Pancreas (tissue), 10 donors: Measurements from ENCODE around the gene ILF3. TPM values are rescaled to one million over a fixed set of nuclear protein-coding genes. Genes with fewer than 3 reads are reported as not detected.

Experiments
- ATAC-seq, 4 donors: fragments of 200-7000 bp; cut with Tn5 transposase; one replicate each; pipeline versions ENCODE4 v1.8.0 to v1.9.1; 2020; ENCODE audit warnings: mild to moderate bottlenecking in 4 of 4, moderate library complexity in 4 of 4
- DNase-seq, 6 donors: peaks; one replicate each; pipeline ENCODE4 v3.0.0-alpha.2; 2020
- FAIRE-seq: peaks from 2 replicates; lab custom pipeline; 2012; peaks lifted over from hg19 to GRCh38; lab: Jason Lieb, UNC
- H3K27ac ChIP-seq, 4 donors: fragments of 200-600 bp; sonication (generic); 1 replicate in 3 of 4; 2 replicates in 1 of 4; pipeline versions ENCODE4 v1.5.0 to v1.8.0; 2020
- H3K27me3 ChIP-seq, 4 donors: fragments of 200-600 bp; one replicate each; pipeline ENCODE4 v1.8.0; 2021
- H3K36me3 ChIP-seq, 3 donors: fragments of 200-600 bp; sonication (generic) in 1 of 3; one replicate each; pipeline versions ENCODE4 v1.5.0 to v1.8.0; 2020 to 2021
- H3K4me1 ChIP-seq, 3 donors: fragments of 200-600 bp; one replicate each; pipeline ENCODE4 v1.8.0; 2021
- H3K4me3 ChIP-seq, 4 donors: fragments of 200-600 bp; sonication (generic) in 2 of 4; one replicate each; pipeline versions ENCODE4 v1.5.0 to v1.8.0; 2020 to 2021
- H3K9me3 ChIP-seq, 4 donors: fragments of 200-600 bp; one replicate each; pipeline ENCODE4 v1.8.0; 2021
- WGBS, 2 donors: extraction: QIAGEN DNeasy Blood & Tissue Kit; methylation state at CpG; one replicate each; pipeline ENCODE4 v1.1.7; 2013; 5-methylcytosine and 5-hydroxymethylcytosine counted together
- intact Hi-C, 3 donors: fragments of 100-400 bp; cut with DNase I; formaldehyde crosslinking; loops; one replicate each; pipeline versions ENCODE4 v1.11.1 to v1.14.2; 2022
- polyA plus RNA-seq, 2 donors: library from polyadenylated mRNA; stranded (reverse); fragments of 200-250 nt; gene quantifications; one replicate each; pipeline ENCODE4 v1.2.3, GENCODE V29; 2013
- total RNA-seq, 6 donors: library from RNA; stranded (reverse); fragmentation: NEBNext Ultra II Directional in 4 of 6; extraction: Animal tissue kit (Norgen Biotek cat#: 25700) in 4 of 6; gene quantifications; one replicate each; pipeline versions ENCODE4 v1.2.1 to v1.2.4, GENCODE V29; 2021 to 2023
- TF ChIP-seq, protein P1 (sequence below), 4 donors: fragments of 200-600 bp; sonication (generic) in 3 of 4; IDR thresholded peaks; one replicate each; pipeline versions ENCODE4 v1.5.0 to v1.8.0; 2021; ENCODE audit warnings: antibody characterized with exemption in 4 of 4
- donor health status: healthy with polysubstance abuse.
- donor health status: DM: no; HTN: no; CAD: no; lungs with moderate emphysema.
- donor health status: DM: no; HTN: no; CAD: no.
- donor health status: control.
- donor health status: control.
- donor health status: Bipolar disorder and iron deficiency.
- donor health status: DM: yes; HTN: yes; CAD: no.
- donor health status: DM: no; HTN: no; CAD: no.
- donor health status: DM: no; HTN: no; CAD: no.
- donor health status: DM: yes; HTN: yes; CAD: no.

The ILF3 gene
- total and polyA plus RNA-seq, 8 donors, result 70.5 to 129 (median 109) TPM

DNA sequence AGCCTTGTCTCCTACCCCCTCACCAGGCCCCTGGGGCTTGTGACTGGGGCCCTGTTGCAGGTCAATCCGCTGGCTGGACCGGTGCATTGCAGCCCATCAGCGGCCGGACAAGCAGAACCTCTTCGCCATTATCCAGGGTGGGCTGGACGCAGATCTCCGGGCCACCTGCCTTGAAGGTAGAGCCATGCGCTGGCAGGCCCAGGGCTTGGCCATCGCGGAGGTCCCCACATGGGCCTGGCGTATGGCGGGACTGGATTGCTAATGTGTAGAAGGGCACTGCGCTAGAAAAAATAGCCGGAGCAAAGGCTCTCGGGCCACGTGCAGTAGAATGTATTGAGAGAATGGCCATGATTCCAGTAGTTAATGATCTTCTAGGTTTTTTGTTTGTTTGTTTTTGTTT lies 53.3 kb downstream of the ILF3 start:
- peaks cover 0 to 6% (median 0%) of the 10 kb centered on the region in 3 donors for H3K36me3 ChIP-seq
- no peak overlapping the region for H3K27ac ChIP-seq

DNA sequence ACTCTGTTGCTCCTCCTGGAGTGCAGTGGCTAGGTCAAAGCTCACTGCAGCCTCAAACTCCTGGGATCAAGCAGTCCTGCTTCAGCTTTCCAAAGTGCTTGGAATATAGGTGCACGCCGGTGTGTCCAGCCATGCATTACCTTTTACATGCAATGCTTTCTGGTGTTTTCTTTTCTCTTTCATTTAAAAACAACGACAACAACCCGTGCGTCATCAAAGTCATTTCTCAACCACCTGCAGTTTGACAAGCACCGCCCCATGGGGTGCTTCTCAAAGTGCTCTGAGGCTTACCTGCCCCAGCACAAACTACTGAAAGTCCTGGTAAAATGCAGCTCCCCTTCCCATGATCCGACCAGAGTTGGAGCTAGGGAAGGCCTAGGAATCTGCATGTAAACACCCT lies 54.1 kb downstream of the ILF3 start:
- intact Hi-C loops, result no loop called here

More for the DNA sequence above, 53.3 kb downstream of the ILF3 start:
- ATAC-seq, result no peak
- intact Hi-C loops, result no loop called here
- Histone ChIP-seq H3K4me3 (no peak overlapping the region), H3K9me3 (no peaks in the 10 kb centered on the region), H3K4me1 (peaks cover 0 to under 1% (median 0%) of the 10 kb centered on the region in 3 donors), H3K27me3 (no peaks in the 10 kb centered on the region)
- TF ChIP-seq, protein P1, sequence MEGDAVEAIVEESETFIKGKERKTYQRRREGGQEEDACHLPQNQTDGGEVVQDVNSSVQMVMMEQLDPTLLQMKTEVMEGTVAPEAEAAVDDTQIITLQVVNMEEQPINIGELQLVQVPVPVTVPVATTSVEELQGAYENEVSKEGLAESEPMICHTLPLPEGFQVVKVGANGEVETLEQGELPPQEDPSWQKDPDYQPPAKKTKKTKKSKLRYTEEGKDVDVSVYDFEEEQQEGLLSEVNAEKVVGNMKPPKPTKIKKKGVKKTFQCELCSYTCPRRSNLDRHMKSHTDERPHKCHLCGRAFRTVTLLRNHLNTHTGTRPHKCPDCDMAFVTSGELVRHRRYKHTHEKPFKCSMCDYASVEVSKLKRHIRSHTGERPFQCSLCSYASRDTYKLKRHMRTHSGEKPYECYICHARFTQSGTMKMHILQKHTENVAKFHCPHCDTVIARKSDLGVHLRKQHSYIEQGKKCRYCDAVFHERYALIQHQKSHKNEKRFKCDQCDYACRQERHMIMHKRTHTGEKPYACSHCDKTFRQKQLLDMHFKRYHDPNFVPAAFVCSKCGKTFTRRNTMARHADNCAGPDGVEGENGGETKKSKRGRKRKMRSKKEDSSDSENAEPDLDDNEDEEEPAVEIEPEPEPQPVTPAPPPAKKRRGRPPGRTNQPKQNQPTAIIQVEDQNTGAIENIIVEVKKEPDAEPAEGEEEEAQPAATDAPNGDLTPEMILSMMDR (IDR thresholded peaks at IDR 0.05), result no peak
- no peak for DNase-seq
- no peak for FAIRE-seq
- 95 to 97% methylated on average over 16 of the region's 16 CpGs for WGBS, 2 donors

DNA sequence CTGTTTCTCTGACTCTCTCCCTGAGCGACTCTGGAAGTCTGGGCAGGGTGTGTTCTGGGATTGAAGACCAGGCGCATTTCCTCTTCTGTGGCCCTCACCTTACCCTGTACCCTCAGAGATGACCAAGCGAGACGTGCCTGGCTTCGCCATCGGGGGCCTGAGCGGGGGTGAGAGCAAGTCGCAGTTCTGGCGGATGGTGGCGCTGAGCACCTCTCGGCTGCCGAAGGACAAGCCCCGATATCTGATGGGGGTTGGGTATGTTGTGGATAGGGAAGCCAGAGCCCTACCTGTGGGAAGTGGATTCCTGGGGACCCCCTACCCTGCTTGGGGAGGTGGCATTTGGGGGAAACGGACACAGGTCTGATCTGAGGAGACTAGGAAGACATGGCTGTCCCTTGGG lies 57.9 kb downstream of the ILF3 start:
- H3K27me3 ChIP-seq, result no peaks in the 10 kb centered on the region
- FAIRE-seq (no peak), DNase-seq (no peak), ATAC-seq (peak in 1 of 4 donors; percentile 23)
- H3K36me3 ChIP-seq, result peaks cover 0 to 6% (median 0%) of the 10 kb centered on the region in 3 donors
- intact Hi-C loops, result loop anchor here in 2 of 3 donors (5.0 to 10.0 kb wide), 4 partner anchors 65 to 153 kb away; partner anchors contain the start of gene TMED1 (in 1 of the 2)
- WGBS, 2 donors, result 83 to 86% methylated on average over 14 of the region's 14 CpGs
- TF ChIP-seq, protein P1 (IDR thresholded peaks at IDR 0.05), result no peak
- no peak overlapping the region for H3K4me3 ChIP-seq
- no peaks in the 10 kb centered on the region for H3K9me3 ChIP-seq
- H3K27ac ChIP-seq, result no peak overlapping the region
- no peaks in the 10 kb centered on the region for H3K4me1 ChIP-seq

More for the DNA sequence above, 54.1 kb downstream of the ILF3 start:
- TF ChIP-seq, protein P1 (IDR thresholded peaks at IDR 0.05), result no peak
- Histone ChIP-seq H3K4me3 (no peak overlapping the region), H3K36me3 (peaks cover 0 to 6% (median 0%) of the 10 kb centered on the region in 3 donors), H3K4me1 (no peaks in the 10 kb centered on the region), H3K9me3 (no peaks in the 10 kb centered on the region), H3K27me3 (no peaks in the 10 kb centered on the region), H3K27ac (no peak overlapping the region)
- no peak for ATAC-seq
- DNase-seq, result no peak
- WGBS, 2 donors, result 93 to 95% methylated on average over 7 of the region's 7 CpGs
- FAIRE-seq, result no peak

DNA sequence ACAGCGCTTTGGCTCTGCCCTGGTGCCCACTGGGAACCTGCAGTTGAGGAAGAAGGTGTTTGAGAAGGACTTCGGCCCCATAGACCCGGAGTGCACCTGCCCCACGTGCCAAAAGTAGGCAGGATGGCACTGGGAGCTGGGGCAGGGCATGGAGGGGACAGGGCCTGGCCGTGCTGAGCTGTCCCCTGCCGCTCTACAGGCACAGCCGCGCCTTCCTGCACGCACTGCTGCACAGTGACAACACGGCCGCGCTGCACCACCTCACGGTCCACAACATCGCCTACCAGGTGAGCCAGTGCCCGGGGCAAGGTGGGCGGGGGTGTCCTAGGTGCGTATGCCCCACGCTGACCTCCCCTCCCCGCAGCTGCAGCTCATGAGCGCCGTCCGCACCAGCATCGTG lies 58.6 kb downstream of the ILF3 start:
- TF ChIP-seq, protein P1 (IDR thresholded peaks at IDR 0.05), result no peak
- no peaks in the 10 kb centered on the region for H3K4me1 ChIP-seq
- no peak for DNase-seq
- no peak for ATAC-seq
- H3K36me3 ChIP-seq, result peaks cover 0 to 6% (median 0%) of the 10 kb centered on the region in 3 donors
- 89 to 92% methylated on average over 22 to 23 of the region's 23 CpGs for WGBS, 2 donors
- no peak overlapping the region for H3K4me3 ChIP-seq
- H3K27me3 ChIP-seq, result no peaks in the 10 kb centered on the region
- no peaks in the 10 kb centered on the region for H3K9me3 ChIP-seq
- intact Hi-C loops, result loop anchor here in 2 of 3 donors (5.0 to 10.0 kb wide), 4 partner anchors 65 to 152 kb away; partner anchors contain the start of gene TMED1 (in 1 of the 2)
- no peak for FAIRE-seq
- no peak overlapping the region for H3K27ac ChIP-seq

DNA sequence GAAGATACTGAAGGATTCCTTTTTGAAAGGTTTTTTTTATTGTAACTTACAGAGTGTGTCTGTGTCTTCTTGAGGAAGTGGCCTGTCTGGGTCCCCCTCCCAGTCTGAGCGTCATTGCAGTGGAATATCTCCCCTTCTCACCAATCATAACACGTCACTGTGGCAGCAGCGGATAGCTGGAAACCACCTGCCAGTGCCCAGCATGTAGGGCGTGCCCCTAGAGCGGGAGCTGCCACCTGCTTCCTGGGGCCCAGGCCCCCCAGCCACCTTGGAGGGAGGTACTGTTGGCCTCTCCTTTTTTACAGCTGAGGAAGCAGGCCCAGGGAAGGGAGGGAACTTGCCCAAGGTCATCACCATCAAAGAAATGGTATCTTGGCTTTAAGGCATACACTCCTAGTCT lies 59.2 kb downstream of the ILF3 start:
- FAIRE-seq (no peak), ATAC-seq (no peak), DNase-seq (no peak)
- intact Hi-C loops, result loop anchor here in 2 of 3 donors (5.0 to 10.0 kb wide), 4 partner anchors 64 to 151 kb away; partner anchors contain the start of gene TMED1 (in 1 of the 2)
- Histone ChIP-seq H3K4me1 (no peaks in the 10 kb centered on the region), H3K27me3 (no peaks in the 10 kb centered on the region), H3K27ac (no peak overlapping the region), H3K9me3 (no peaks in the 10 kb centered on the region), H3K36me3 (peaks cover 0 to under 1% (median 0%) of the 10 kb centered on the region in 3 donors), H3K4me3 (no peak overlapping the region)
- 80 to 81% methylated on average over 5 of the region's 5 CpGs for WGBS, 2 donors
- TF ChIP-seq, protein P1 (IDR thresholded peaks at IDR 0.05), result no peak
